Stimulated activated CD8-positive, alpha-beta memory T cell treated with anti-CD3 and anti-CD28 coated beads, Interleukin-4, amount 100 ng/mL, for 24 hours (primary cell): ENCODE results near the gene BACH2.
A peak's percentile ranks its signal among the peaks of the same experiment; 100 is the strongest.
"Not testable (repeated sequence)": the region's sequence is repeated elsewhere in the genome, so short reads cannot be mapped to it uniquely, and the experiment has no call there.

Experiments used
- DNase-seq: peaks from one replicate; pipeline ENCODE4 v3.0.0-alpha.2; 2020; ENCODE audit warnings: low read depth

Gene BACH2

GRCh38 chr6:90183587-90184333 is 112.9 kb downstream of the BACH2 start:
- no peak for DNase-seq

GRCh38 chr6:90180526-90180925 is 116.1 kb downstream of the BACH2 start:
- no peak for DNase-seq

- DNase-seq, result no peak
These were observed 117.2 kb downstream of the BACH2 start for GRCh38 chr6:90179190-90180169.

- DNase-seq, result no peak
These were observed 118.2 kb downstream of the BACH2 start for GRCh38 chr6:90178384-90178855.

- no peak for DNase-seq
These were observed 118.9 kb downstream of the BACH2 start for GRCh38 chr6:90177544-90178383.

GRCh38 chr6:90175627-90176538 is 120.8 kb downstream of the BACH2 start:
- peak; percentile 49 for DNase-seq

GRCh38 chr6:90173262-90173925 is 123.2 kb downstream of the BACH2 start:
- DNase-seq, result no peak

- DNase-seq, result no peak
These were observed 126.0 kb downstream of the BACH2 start for GRCh38 chr6:90170601-90171000.

- no peak for DNase-seq
These were observed 127.3 kb downstream of the BACH2 start for GRCh38 chr6:90169374-90169773.

- DNase-seq, result no peak
These were observed 127.9 kb downstream of the BACH2 start for GRCh38 chr6:90168693-90169131.

GRCh38 chr6:90167514-90168379 is 128.9 kb downstream of the BACH2 start:
- no peak for DNase-seq

- DNase-seq, result not testable (repeated sequence)
These were observed 130.3 kb downstream of the BACH2 start for GRCh38 chr6:90166155-90166924.

- no peak for DNase-seq
These were observed 133.8 kb downstream of the BACH2 start for GRCh38 chr6:90162648-90163387.

- DNase-seq, result no peak
These were observed 136.6 kb downstream of the BACH2 start for GRCh38 chr6:90160013-90160412.

GRCh38 chr6:90159452-90159851 is 137.2 kb downstream of the BACH2 start:
- DNase-seq, result no peak

- no peak for DNase-seq
These were observed 137.7 kb downstream of the BACH2 start for GRCh38 chr6:90158936-90159335.

- DNase-seq, result no peak
These were observed 139.2 kb downstream of the BACH2 start for GRCh38 chr6:90157441-90157840.

- DNase-seq, result no peak
These were observed 139.8 kb downstream of the BACH2 start for GRCh38 chr6:90156861-90157260.
